KBM-7 (cell line): ENCODE measurements around the gene HES6.
A peak's percentile ranks its signal among the peaks of the same experiment; 100 is the strongest.

Experiments used
- DNase-seq: peaks from one replicate; pipeline ENCODE4 v3.0.0-alpha.2; 2015
- in situ Hi-C: fragments of 300-500 bp; cut with MboI; formaldehyde crosslinking; loops from 2 replicates; pipeline ENCODE4 v1.14.3; 2020; ENCODE audit warnings: low sequenced_read_pairs, low pct_unique_long_range_greater_than_20kb, mixed read lengths

The HES6 gene

DNA sequence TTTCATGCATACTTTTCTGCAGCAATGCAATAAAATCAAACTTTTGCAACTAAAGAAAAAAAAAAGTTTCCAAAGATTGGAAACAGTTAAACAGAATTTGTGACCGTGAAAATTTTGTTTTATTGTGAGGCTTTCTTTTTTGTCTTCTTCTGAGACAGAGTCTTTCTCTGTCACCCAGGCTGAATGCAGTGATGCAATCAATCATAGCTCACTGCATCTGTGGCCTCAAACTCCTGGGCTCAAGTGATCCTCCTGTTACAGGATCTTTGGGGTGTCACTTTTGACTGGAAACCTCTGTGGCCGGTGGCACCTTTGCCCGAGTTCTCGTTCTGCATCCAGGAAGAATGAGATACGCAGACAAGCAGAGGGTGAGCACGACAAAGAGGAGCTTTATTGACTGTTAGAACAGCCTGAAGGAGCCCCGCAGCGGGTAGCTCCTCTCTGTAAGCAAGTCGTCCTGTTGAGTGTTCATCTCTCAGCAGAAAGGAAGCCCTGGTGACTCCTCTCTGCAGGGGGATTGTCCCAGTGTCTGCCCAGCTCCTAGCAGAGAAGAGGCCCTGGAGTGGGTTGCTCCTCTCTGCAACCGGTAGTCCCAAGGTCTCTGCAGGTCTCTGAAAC is 19.5 kb downstream of the HES6 start:
- DNase-seq: no peak
- in situ Hi-C loops: no loop called here

DNA sequence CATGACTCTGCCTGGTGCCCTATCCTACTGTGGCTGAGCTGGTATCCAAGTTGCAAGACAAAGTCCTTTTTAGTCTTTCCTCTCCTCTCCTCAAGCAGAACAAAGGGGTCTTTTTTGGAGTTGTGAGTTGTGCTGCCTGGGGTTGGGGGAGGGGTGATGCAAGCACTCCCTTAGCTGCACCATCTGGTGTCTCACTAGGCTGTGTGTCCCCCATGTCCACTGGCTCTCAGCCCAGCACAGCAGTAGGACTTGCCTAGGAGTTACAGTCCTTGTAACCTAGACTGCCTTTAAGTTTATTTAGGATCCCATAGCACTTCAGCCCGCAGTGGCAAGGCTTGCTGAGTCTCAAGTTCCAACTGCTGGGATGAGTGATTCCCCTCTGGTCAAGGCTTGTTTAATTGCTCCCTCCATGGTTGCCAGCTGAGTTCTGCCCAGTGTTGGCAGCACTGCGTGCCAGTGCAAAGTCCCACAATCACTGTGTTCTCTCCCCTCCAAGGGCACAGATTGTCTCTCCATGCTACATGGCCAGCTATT is 23.1 kb downstream of the HES6 start:
- DNase-seq: no peak
- in situ Hi-C loops: no loop called here

DNA sequence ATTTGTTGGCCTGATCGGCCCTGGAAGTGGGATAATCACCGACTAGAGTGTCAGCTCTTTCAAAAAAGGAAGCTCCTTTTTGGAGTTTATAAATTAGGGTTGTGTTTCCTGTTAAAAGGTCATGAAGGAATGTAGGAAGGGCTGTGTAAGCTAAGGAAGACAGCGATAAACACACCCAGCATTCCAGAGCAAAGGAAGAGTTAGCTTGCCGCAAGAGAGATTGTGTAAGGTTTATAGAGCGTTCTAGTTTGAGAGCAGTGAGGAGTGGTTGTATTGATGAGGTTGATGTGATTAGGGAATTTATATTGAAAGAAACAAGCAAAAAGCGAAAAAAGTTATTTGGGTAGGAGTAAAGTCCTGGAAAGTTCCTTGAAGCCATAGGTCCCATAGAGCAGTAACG is 32.8 kb downstream of the HES6 start:
- no peak for DNase-seq
- in situ Hi-C loops: no loop called here

DNA sequence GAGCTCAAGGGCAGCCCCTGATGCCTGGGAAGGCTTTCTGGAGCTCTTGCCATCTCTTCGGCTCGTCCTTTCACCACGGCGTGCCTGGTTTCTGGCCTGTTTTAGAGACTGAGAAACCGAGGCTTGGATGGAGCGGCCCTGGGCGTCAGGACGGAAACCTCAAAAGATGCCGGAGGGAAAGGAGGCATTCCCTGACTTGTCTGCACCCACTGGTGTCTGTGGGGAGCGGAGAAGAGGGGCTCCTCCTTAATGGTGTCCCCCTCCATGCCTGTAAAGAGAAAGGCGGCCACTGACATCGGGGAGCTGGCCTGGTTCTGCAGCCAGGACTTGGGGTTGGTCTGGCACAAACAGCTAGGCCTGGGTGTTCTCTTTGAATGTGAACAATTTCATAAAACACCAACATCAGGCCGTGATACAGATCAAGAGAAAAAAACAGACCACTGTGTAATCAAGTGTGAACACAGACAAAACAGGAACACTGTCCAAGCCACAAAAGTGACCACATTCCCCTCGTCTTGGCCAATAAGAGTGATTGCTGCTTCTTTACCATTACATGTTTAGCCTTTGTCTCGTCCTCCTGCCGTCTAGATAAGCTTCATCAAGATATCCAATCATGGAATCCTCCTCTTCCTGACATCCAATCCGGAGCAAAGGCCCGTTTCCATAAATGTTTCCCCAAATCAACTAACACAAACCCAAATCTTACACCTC is 35.7 kb downstream of the HES6 start:
- in situ Hi-C loops: no loop called here
- DNase-seq: peak; percentile 74

DNA sequence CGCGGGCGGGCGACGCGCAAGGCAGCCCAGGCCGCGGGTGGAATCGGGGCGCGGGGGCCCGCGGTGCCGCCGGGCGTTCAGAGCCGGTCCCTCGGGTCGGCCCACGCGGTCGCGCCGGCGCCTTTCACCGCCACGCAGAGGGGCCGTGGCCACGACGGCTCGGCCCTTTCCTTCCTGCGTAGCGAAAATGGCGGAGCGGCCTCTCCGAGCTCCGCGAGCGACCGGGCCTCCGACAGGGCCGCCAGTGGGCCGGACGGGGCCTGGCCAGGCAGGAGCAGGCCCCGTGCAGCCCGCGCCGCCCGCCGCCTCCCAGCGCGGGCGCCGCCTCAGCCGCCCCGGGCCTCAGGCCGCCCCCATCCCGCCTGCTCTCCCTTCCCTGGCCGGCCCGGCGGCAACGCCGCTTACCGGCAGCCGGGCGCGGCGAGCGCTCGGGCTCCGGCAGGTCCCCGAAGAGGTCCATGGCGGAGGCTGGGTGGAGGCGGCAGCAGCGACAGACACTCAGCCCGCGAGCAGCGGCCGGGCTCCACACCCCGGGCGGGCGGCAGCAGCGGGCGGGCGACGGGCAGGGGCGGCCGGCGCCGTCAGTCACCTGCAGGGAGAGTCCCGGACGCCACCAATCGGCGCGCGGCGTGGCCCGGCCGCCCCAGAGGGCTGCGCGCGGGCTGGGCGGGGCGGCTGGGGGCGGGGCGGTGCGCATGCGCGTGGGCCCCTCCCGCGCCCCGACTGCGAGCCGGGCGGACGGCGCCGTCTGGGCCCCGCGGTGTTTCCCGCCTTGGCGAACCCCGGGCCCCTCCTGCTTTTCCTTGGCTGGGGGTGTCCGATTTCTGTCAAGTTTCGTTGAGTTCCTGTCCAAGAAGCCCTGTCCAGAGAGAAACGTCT is 36.5 kb downstream of the HES6 start, which contains the start of gene ILKAP:
Gene ILKAP (minus strand): TSS at position 602 of the 879 bp plus-strand sequence. CDS start 142 bp downstream, at position 460.
- in situ Hi-C loops: no loop called here
- DNase-seq: peak; percentile 70

DNA sequence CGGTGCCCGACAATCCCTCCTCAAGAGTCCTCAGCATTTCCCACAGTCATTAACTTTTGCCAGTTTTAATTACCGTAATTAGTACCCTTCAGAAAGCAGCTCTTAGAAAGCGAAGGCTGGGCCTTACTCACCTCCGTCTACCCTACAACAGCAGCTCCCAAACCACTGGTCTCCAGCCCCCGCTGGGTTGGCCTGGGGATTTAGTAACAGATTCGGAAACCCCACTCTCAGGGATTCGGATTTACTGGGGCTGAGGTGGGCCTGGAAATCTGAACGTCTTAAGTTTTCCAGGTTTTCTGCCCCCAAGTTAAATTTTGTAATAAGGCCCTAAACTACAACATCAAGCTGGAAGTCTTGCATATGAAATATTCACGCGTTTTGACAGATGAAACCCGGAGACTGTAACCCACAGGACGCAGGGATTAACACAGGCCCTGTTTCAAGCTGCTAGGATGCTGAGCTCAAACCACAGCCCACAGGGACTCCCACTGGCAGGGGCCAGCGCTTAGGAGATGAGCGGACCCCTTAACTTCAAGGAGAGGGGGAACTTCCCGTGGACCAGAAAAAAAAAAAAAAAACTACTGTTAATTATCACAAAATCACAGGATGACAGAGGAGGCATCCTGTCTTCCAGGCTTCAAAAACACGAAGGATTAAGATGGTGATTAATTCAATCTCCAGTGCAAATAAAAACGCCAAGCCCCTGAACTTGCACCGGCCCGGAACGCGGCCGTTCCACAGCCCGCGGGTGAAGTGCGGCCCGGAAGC is 37.3 kb downstream of the HES6 start:
- in situ Hi-C loops: no loop called here
- peak; percentile 33 for DNase-seq

DNA sequence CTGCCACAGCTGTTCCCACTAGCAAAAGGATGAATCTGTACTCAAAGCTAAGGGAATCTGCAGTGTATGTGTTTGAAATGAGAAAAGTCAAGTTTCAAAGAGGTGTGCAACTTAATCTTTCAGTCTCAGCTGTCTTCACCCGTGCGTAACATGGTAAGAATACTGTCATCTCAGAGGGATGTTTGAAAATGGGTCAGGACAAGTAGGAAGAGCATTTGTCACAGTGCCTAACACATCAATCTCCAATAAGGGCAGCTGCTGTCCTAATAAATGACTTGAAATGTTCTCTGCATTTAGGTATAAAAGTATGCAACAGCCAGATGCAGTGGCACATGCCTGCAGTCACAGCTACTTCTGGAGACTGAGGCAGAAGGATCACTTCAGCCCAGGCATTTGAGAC is 49.4 kb downstream of the HES6 start:
- in situ Hi-C loops: no loop called here
- no peak for DNase-seq
